Fibroblast of mammary gland (primary cell): Measurements from ENCODE around the gene RNU6-8.

Experiments
- DNase-seq: peaks from one replicate; pipeline ENCODE4 v3.0.0-alpha.2; 2010; ENCODE audit warnings: low read depth
- H3K4me3 ChIP-seq: 2 replicates; pipeline ENCODE4 v1.5.1; 2011; ENCODE audit warnings: low read depth, mild to moderate bottlenecking, low read length, moderate library complexity; ENCODE audit not compliant: control insufficient read depth
- TF ChIP-seq, protein P1 (sequence below): conservative IDR thresholded peaks from 2 replicates; pipeline ENCODE4 v1.5.1; 2011; ENCODE audit warnings: low read depth, low read length, inconsistent platforms; ENCODE audit not compliant: control insufficient read depth, insufficient read depth

The RNU6-8 gene

DNA sequence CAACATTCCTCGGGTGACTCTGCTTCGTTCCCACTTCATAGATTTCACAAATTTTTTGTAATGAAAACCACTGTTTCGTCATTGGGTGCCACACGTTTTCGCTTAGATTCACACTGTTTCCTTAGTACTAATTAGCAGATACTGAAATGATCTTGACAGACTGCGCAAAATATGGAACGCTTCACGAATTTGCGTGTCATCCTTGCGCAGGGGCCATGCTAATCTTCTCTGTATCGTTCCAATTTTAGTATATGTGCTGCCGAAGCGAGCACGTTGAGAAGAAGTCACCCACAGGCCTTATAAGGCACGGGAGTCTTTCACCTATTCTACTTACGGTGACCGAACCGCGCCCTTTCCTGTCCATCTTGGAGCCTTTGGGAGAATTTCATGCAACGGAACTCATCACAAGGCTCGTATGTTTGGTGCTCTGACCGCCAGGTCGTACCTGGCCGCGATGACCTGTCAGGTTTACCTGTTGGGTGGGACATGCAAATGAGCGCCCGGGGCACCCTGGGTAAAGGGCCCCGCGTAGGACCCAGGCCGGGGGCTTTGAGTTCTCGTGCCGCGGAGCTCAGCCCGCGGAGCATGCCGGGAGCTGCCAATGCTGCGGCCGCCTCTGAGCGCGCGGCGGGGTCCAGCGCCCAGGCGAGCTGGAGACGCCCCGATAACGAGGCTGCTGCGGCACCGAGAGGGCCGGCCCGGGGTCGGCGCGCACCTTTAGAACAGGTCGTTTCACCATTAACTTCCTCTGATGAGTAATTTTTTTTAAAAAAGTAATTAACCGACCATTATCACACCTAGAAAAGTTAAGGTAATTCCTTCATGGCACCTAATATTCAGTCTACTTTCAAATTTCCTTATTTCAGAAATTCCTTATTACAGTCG, at the start of gene RNU6-8:
RNU6-8 (minus strand) TSS at position 272 of the 885 bp plus-strand sequence.
- TF ChIP-seq, protein P1, sequence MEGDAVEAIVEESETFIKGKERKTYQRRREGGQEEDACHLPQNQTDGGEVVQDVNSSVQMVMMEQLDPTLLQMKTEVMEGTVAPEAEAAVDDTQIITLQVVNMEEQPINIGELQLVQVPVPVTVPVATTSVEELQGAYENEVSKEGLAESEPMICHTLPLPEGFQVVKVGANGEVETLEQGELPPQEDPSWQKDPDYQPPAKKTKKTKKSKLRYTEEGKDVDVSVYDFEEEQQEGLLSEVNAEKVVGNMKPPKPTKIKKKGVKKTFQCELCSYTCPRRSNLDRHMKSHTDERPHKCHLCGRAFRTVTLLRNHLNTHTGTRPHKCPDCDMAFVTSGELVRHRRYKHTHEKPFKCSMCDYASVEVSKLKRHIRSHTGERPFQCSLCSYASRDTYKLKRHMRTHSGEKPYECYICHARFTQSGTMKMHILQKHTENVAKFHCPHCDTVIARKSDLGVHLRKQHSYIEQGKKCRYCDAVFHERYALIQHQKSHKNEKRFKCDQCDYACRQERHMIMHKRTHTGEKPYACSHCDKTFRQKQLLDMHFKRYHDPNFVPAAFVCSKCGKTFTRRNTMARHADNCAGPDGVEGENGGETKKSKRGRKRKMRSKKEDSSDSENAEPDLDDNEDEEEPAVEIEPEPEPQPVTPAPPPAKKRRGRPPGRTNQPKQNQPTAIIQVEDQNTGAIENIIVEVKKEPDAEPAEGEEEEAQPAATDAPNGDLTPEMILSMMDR = no peak
- DNase-seq = peak; percentile 75
- peak within 1 kb of the TSS; percentile 63 for H3K4me3 ChIP-seq

DNA sequence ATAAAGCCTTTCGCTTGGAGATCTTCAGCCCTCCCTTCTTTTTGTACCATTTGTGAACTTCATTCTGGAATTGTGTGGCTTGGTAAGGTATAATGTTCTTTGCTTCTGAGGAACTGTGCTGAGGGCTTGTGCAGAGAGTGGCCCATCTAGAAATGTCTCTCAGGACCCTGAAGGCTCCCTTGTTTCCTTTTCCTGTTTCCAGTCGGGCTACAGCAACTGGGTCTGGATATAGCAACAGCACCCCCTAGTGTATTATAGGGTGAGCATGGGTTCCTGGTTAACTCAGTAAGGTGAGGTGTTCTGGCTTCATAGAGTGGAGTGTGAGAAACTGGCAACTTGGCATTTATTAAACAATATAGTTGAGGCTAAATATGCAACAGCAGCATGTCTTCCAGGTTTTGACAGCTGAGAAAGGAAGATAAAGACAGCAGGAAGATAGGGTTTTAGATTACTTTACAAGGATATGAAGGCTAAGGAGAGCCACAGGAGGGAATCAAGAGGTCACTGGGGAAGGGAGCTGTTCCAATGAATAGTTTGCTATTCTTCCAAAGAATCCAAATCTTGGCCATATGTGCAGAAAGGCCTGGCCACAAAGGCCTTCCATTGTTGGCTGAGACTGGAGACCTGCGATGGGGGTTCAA, 49.1 kb upstream of the RNU6-8 start:
- peak; percentile 78 for DNase-seq
- TF ChIP-seq, protein P1 = peak; percentile 98
- H3K4me3 ChIP-seq = no peak overlapping the region

DNA sequence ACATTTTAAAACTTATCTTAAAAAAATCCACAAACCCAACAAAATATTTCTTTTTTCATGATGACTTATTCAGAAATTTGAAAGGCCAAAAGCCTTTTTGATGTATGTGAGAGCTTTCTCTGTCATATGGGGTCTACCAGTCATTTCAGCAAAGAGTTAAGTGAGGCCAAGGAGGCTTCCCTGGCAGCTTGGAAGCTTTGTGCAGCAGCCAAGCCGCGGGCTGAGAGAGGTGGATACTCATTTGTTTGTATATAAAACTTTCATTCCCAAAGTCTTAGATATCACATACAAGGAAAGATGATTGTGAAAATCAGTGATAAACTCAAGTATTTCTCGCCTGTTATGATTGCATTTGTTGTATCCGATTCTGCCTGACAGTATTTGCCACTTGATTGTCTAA, 48.5 kb upstream of the RNU6-8 start:
- TF ChIP-seq, protein P1 = no peak
- H3K4me3 ChIP-seq = no peak overlapping the region
- no peak for DNase-seq

DNA sequence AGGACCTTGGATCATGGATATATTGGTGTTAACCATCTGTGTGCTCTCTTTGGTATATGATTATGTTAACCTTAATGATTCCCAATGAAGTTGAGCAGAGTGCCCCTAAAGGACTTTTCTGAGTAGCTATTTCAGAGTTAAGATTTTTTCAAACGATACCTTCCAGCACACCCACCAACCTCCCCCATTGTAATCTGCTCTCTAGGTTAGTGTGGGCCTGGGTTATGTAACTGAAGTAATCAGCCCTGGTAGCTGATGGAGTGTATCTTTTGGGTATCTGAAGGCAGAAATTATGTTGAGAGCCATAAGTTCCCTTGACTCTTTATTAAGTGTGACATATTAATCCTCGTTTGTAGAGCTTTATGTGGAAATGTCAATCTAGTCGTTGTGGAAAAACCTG, 47.6 kb upstream of the RNU6-8 start:
- no peak overlapping the region for H3K4me3 ChIP-seq
- TF ChIP-seq, protein P1 = no peak
- DNase-seq = no peak

DNA sequence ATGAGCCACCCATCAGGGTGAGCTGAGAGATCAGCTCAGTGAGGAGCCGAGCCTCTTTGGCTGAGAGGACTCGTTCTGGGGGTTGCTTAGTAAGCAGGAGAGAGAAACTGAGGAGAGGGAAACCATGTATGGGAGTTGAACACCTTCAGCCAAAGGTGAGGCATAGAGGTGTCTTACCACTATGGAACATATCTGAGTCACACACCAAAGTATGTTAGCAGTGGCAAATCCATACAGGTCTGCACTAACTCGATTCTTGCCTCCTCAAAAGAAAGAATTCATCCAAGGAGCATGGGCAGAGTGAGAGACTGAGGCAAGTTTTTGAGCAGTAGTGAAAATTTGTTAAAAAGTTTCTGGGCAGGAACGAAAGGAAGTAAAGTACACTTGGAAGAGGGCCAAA, 46.7 kb upstream of the RNU6-8 start:
- TF ChIP-seq, protein P1 = no peak
- no peak for DNase-seq
- no peak overlapping the region for H3K4me3 ChIP-seq

DNA sequence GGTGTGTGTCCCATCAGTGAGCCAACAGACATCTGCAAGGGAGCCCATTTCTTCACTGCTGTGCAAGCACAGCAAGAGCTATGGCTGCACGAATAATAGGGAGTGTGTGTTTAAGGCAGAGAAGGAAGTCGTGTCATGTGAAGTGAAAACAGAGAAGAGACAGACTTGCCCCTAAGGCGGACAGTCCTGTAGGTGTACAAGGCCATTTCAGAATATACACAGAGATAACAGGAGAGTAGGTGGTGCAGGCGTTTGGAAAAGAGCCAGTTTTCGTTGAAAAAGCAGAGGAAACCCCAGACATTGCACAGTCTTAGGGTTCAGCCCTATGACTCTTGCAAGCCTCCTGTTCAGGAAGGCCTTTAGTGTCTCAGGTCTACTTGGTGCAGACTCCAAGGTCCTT, 46.3 kb upstream of the RNU6-8 start:
- TF ChIP-seq, protein P1 = no peak
- DNase-seq = no peak
- H3K4me3 ChIP-seq = no peak overlapping the region

DNA sequence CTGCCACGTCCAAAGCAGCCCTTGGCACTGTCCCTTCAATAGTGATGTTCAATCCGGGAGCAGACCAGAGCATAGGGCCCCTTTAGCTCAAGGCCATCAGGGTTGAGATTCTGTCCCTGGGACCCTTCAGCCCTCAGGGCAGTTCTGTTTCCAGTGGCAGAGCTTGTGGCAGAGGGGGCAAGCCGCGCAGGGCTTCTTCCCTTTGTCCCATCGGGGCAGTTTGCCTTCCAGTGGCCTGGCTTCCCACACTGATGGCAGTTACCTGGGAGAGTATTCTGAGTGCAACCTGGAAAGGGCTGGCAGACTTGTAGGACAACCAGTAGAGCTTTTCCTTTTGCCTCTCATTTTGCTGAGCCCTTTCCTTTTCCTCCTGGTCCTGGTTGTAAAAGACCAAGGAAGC, 43.7 kb upstream of the RNU6-8 start:
- no peak for DNase-seq
- no peak overlapping the region for H3K4me3 ChIP-seq
- TF ChIP-seq, protein P1 = no peak
